H1 (cell line): ENCODE results near the gene CENPI. TPM values are rescaled to one million over a fixed set of nuclear protein-coding genes. Genes with fewer than 3 reads are reported as not detected.

Source experiments
- GTF2F1 ChIP-seq: IDR thresholded peaks from 2 replicates; pipeline ENCODE4 v1.6.1; 2012; ENCODE audit warnings: low read depth, low read length, improper control_type of control experiment, borderline replicate concordance
- NANOG ChIP-seq: IDR thresholded peaks from 2 replicates; pipeline ENCODE4 v1.6.1; 2011; ENCODE audit warnings: low read length, low read depth, mild to moderate bottlenecking, inconsistent platforms; ENCODE audit not compliant: insufficient read depth, poor library complexity, severe bottlenecking
- SAP30 ChIP-seq: fragments of 300-600 bp; sonication (generic); IDR thresholded peaks from 2 replicates; pipeline ENCODE4 v1.7.1; 2012; ENCODE audit warnings: low read length, moderate library complexity, mild to moderate bottlenecking, inconsistent platforms; ENCODE audit not compliant: insufficient read depth, insufficient replicate concordance
- SUZ12 ChIP-seq: fragments of 200-600 bp; sonication (generic); IDR thresholded peaks from 2 replicates; pipeline ENCODE4 v1.6.1; 2012; ENCODE audit warnings: mild to moderate bottlenecking, inconsistent platforms, low read length, moderate library complexity, mixed read lengths
- TEAD4 ChIP-seq: IDR thresholded peaks from 2 replicates; pipeline ENCODE4 v1.6.1; 2012; ENCODE audit warnings: low read depth, low read length, inconsistent platforms, mixed read lengths
- polyA plus RNA-seq, 7 experiments: library from polyadenylated mRNA; depleted of rRNA in 3 of 7; stranded (reverse) in 5 of 7; unstranded in 2 of 7; fragments of >200 nt in 5 of 7; fragments of 200-250 nt in 2 of 7; gene quantifications; 1 replicate in 5 of 7; 2 replicates in 1 of 7; 4 replicates in 1 of 7; pipeline versions ENCODE4 v1.2.1 to v1.2.3, GENCODE V29; 2011 to 2013; ENCODE audit warnings: missing spikeins in 2 of 7, mixed read lengths in 2 of 7
- total RNA-seq: library from RNA; stranded (reverse); fragmentation: NEBNext Ultra II Directional; extraction: Animal tissue kit (Norgen Biotek cat#: 25700); gene quantifications from 2 replicates; pipeline ENCODE4 v1.2.1, GENCODE V29; 2021

The CENPI gene
- total and polyA plus RNA-seq, 2 of the 8 experiments (the other 6 are each of a cell fraction or from before 2014, with no cell fraction given): 7.2 to 22.5 TPM

DNA sequence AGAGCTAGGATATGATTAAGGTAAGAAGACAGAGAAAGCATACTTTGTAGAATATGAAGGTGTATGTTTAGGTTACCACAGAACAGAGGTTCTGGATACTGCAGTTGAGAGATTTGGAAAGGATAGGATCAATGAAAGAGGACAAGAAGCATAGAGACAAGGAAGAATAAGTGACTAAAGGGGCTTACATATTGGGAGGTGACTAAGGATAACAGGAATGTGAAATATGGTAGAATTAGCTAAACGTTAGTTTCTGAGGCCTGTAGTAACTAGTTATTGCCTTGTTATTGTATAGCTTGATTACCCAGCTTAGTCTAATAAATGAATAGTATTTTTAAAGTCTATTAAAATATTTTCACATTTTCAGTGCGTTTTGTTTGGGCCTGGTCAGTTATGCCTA lies 38.2 kb downstream of the CENPI start (continued):
- TF ChIP-seq GTF2F1 (no peak), SAP30 (no peak), SUZ12 (no peak), NANOG (no peak), TEAD4 (no peak)

Other genes starting within 250 kb of the CENPI start
- gene NOX1, start 223.8 kb upstream of the CENPI start, total RNA-seq: not detected in 2 replicates
- not detected in 2 replicates for gene NOX1, start 223.8 kb upstream of the CENPI start, polyA plus RNA-seq (2011; rRNA removed)
- 1.2 and 1.3 TPM in 2 replicates for gene XKRX, start 169.3 kb upstream of the CENPI start, total RNA-seq
- gene XKRX, start 169.3 kb upstream of the CENPI start, polyA plus RNA-seq (2011; rRNA removed): 0.70 and 0.83 TPM in 2 replicates
- gene ARL13A, start 128.5 kb upstream of the CENPI start, total RNA-seq: not detected in 2 replicates
- not detected in 2 replicates for gene ARL13A, start 128.5 kb upstream of the CENPI start, polyA plus RNA-seq (2011; rRNA removed)
- gene TRMT2B, start 46.1 kb upstream of the CENPI start, total RNA-seq: 12.1 and 12.4 TPM in 2 replicates
- 12.1 and 12.2 TPM in 2 replicates for gene TRMT2B, start 46.1 kb upstream of the CENPI start, polyA plus RNA-seq (2011; rRNA removed)
- gene TMEM35A, start 19.3 kb upstream of the CENPI start, total RNA-seq: 5.5 and 5.7 TPM in 2 replicates
- 3.9 and 5.8 TPM in 2 replicates for gene TMEM35A, start 19.3 kb upstream of the CENPI start, polyA plus RNA-seq (2011; rRNA removed)
- 0.20 and 0.25 TPM in 2 replicates for gene DRP2, start 121.6 kb downstream of the CENPI start, total RNA-seq
- 0.18 and 0.24 TPM in 2 replicates for gene DRP2, start 121.6 kb downstream of the CENPI start, polyA plus RNA-seq (2011; rRNA removed)
- not detected in 2 replicates for gene TAF7L, start 193.1 kb downstream of the CENPI start, total RNA-seq
- not detected in 2 replicates for gene TAF7L, start 193.1 kb downstream of the CENPI start, polyA plus RNA-seq (2011; rRNA removed)